ENCODE data around the gene PTAFR. TPM values are rescaled to one million over a fixed set of nuclear protein-coding genes. Genes with fewer than 3 reads are reported as not detected.

The PTAFR gene
- total and polyA plus RNA-seq, 9 donors: 0.72 to 7.2 (median 1.5) TPM

- no peaks in the 10 kb centered on the region for H3K27me3 ChIP-seq
- intact Hi-C loops (cut with DNase I): no loop called here
- H3K9me3 ChIP-seq: no peaks in the 10 kb centered on the region
- 75 to 79% (median 78%) methylated on average over 5 of the region's 5 CpGs for WGBS, 3 donors
- H3K4me1 ChIP-seq (ENCODE audit: insufficient read depth): no peaks in the 10 kb centered on the region
- no peaks in the 10 kb centered on the region for H3K36me3 ChIP-seq
- no peak overlapping the region for H3K4me3 ChIP-seq
- TF ChIP-seq EP300 (IDR thresholded peaks at IDR 0.05): no peak
- TF ChIP-seq CTCF (IDR thresholded peaks at IDR 0.05): no peak
- TF ChIP-seq POLR2A (IDR thresholded peaks at IDR 0.05): no peak
- DNase-seq: no peak
- no peak overlapping the region for H3K27ac ChIP-seq
Observed at GRCh38 chr1:28112388-28113241, 63.9 kb downstream of the PTAFR start.

DNA sequence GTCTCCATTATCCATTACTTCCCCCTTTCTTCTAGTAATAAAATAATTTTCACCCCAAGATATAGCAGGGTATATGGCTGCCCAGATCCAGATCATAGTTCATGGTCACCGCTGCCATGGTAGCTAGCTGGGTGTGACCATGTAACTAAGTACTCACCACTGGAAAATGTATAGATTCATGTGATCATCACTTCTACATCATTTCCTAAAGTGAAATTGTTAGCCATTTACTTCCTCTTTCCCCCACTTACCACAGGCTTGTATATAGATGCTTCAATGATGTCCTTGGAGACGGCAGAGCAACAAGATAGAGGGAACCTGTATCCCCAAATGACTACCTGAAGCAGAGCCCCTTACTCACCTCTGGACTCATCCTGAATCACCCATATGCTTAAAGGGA is 65.3 kb downstream of the PTAFR start:
- Histone ChIP-seq H3K9me3 (no peaks in the 10 kb centered on the region), H3K27ac (no peak overlapping the region), H3K27me3 (no peaks in the 10 kb centered on the region), H3K36me3 (no peaks in the 10 kb centered on the region), H3K4me3 (no peak overlapping the region), H3K4me1 (ENCODE audit: insufficient read depth) (no peaks in the 10 kb centered on the region)
- WGBS, 3 donors: 84 to 90% (median 88%) methylated on average over 2 of the region's 2 CpGs
- intact Hi-C loops (cut with DNase I): no loop called here
- no peak for DNase-seq
- no peak for TF ChIP-seq POLR2A (IDR thresholded peaks at IDR 0.05)
- TF ChIP-seq EP300 (IDR thresholded peaks at IDR 0.05): no peak
- no peak for TF ChIP-seq CTCF (IDR thresholded peaks at IDR 0.05)

GRCh38 chr1:28110555-28110954 is 65.9 kb downstream of the PTAFR start:
- H3K4me3 ChIP-seq: no peak overlapping the region
- 60 to 73% (median 65%) methylated on average over 1 of the region's 1 CpG for WGBS, 3 donors
- no peak overlapping the region for H3K27ac ChIP-seq
- no peaks in the 10 kb centered on the region for H3K9me3 ChIP-seq
- TF ChIP-seq EP300 (IDR thresholded peaks at IDR 0.05) (no peak), CTCF (IDR thresholded peaks at IDR 0.05) (no peak), POLR2A (IDR thresholded peaks at IDR 0.05) (no peak)
- intact Hi-C loops (cut with DNase I): no loop called here
- no peak for DNase-seq
- H3K36me3 ChIP-seq: no peaks in the 10 kb centered on the region
- no peaks in the 10 kb centered on the region for H3K27me3 ChIP-seq
- H3K4me1 ChIP-seq (ENCODE audit: insufficient read depth): no peaks in the 10 kb centered on the region

DNA sequence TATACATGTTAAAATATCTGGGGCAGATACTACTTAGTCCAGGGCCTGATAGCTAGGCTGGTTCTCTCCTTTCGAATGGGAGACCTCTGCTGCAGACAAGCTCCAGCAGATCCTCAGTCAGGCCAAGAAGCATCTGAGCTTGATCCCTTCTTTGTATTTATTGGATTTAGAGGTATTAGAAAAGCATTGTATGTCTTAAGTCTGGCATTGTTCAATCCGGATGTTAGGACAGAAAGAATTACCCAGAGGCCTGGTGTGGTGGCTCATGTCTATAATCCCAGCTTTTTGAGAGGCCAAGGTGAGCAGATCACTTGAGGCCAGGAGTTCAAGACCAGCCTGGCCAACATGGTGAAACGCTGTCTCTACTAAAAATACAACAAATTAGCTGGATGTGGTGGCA is 66.9 kb downstream of the PTAFR start:
- 88 to 92% (median 89%) methylated on average over 3 of the region's 3 CpGs for WGBS, 3 donors
- H3K4me1 ChIP-seq (ENCODE audit: insufficient read depth): peaks cover 3% of the 10 kb centered on the region
- intact Hi-C loops (cut with DNase I): no loop called here

DNA sequence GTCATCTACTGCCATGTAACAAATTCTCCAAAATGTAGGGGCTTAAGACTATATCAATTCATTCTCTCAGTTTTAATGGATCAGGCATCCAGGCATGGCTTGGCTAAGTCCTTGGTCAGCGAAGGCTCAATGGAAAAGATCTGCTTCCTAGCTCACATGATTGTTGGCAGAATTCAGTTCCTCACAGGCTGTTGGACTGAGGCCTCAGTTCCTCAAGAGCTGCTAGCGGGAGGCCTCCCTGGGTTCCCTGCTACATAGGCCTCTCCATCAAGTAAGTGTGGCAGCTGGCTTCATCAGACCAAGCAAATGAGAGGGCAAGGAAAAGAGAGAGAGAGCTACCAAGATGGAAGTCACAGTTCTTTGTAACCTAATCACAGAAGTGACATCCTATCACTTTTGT is 68.5 kb downstream of the PTAFR start:
- no peak overlapping the region for H3K27ac ChIP-seq
- no peak for DNase-seq
- no peak overlapping the region for H3K4me3 ChIP-seq
- H3K9me3 ChIP-seq: no peaks in the 10 kb centered on the region
- TF ChIP-seq EP300 (IDR thresholded peaks at IDR 0.05) (no peak), POLR2A (IDR thresholded peaks at IDR 0.05) (no peak), CTCF (IDR thresholded peaks at IDR 0.05) (no peak)
- intact Hi-C loops (cut with DNase I): no loop called here
- H3K4me1 ChIP-seq (ENCODE audit: insufficient read depth): peaks cover 3% of the 10 kb centered on the region
- no peaks in the 10 kb centered on the region for H3K36me3 ChIP-seq
- no peaks in the 10 kb centered on the region for H3K27me3 ChIP-seq
- 83 to 94% (median 91%) methylated on average over 2 of the region's 2 CpGs for WGBS, 3 donors

More for the DNA sequence above, 66.9 kb downstream of the PTAFR start:
- TF ChIP-seq POLR2A (IDR thresholded peaks at IDR 0.05) (no peak), EP300 (IDR thresholded peaks at IDR 0.05) (no peak)
- H3K27me3 ChIP-seq: no peaks in the 10 kb centered on the region
- no peaks in the 10 kb centered on the region for H3K9me3 ChIP-seq
- no peak overlapping the region for H3K27ac ChIP-seq
- no peak for DNase-seq
- no peak overlapping the region for H3K4me3 ChIP-seq
- H3K36me3 ChIP-seq: no peaks in the 10 kb centered on the region

Measured in ovary (tissue), 9 donors.